T47D (cell line): ENCODE results near the gene FAAH2.
A peak's percentile ranks its signal among the peaks of the same experiment; 100 is the strongest.
"Not testable (repeated sequence)": the region's sequence is repeated elsewhere in the genome, so short reads cannot be mapped to it uniquely, and the experiment has no call there.

Experiments
- DNase-seq, 2 experiments: peaks; one replicate each; pipeline versions ENCODE4 v3.0.0 to v3.0.0-alpha.2; 2011 to 2012; ENCODE audit warnings: low read depth in 1 of 2, low spot score in 1 of 2
- JUND ChIP-seq: IDR thresholded peaks from 2 replicates; pipeline ENCODE4 v1.6.1; 2012; ENCODE audit warnings: low read depth
- in situ Hi-C: cut with HindIII; loops from 2 replicates; pipeline ENCODE4 v1.10.0; 2016; ENCODE audit warnings: low sequenced_read_pairs, low pct_unique_long_range_greater_than_20kb

FAAH2 gene

GRCh38 chrX:57313583-57314215 is 27.2 kb downstream of the FAAH2 start:
- no peak for TF ChIP-seq JUND
- DNase-seq = no peak
- in situ Hi-C loops = no loop called here

GRCh38 chrX:57329008-57329407 is 42.5 kb downstream of the FAAH2 start:
- in situ Hi-C loops = no loop called here
- TF ChIP-seq JUND = no peak
- no peak for DNase-seq

GRCh38 chrX:57335790-57336189 is 49.3 kb downstream of the FAAH2 start:
- peak in 1 of 2 experiments; percentile 1 for DNase-seq
- in situ Hi-C loops = not testable (repeated sequence)

- TF ChIP-seq JUND = no peak
- in situ Hi-C loops = no loop called here
- no peak for DNase-seq
These were observed 67.1 kb downstream of the FAAH2 start for GRCh38 chrX:57353472-57354132.

GRCh38 chrX:57364145-57364544 is 77.6 kb downstream of the FAAH2 start:
- in situ Hi-C loops = no loop called here
- TF ChIP-seq JUND = no peak
- no peak for DNase-seq

- no peak for DNase-seq
- in situ Hi-C loops = no loop called here
- TF ChIP-seq JUND = no peak
These were observed 79.9 kb downstream of the FAAH2 start for GRCh38 chrX:57366430-57366829.

GRCh38 chrX:57367649-57368048 is 81.1 kb downstream of the FAAH2 start:
- in situ Hi-C loops = no loop called here
- TF ChIP-seq JUND = no peak
- DNase-seq = no peak

- no peak for TF ChIP-seq JUND
- DNase-seq = no peak
- in situ Hi-C loops = no loop called here
These were observed 81.7 kb downstream of the FAAH2 start for GRCh38 chrX:57368158-57368557.

GRCh38 chrX:57379296-57379695 is 92.8 kb downstream of the FAAH2 start:
- TF ChIP-seq JUND = no peak
- no peak for DNase-seq
- in situ Hi-C loops = no loop called here

GRCh38 chrX:57380026-57380796 is 93.7 kb downstream of the FAAH2 start:
- in situ Hi-C loops = no loop called here
- no peak for DNase-seq
- no peak for TF ChIP-seq JUND

- DNase-seq, in situ Hi-C loops: not testable (repeated sequence)
These were observed 107.7 kb downstream of the FAAH2 start for GRCh38 chrX:57394162-57394561.

- in situ Hi-C loops, DNase-seq: not testable (repeated sequence)
These were observed 116.7 kb downstream of the FAAH2 start for GRCh38 chrX:57403191-57403590.

- TF ChIP-seq JUND = no peak
- in situ Hi-C loops = no loop called here
- no peak for DNase-seq
These were observed 119.6 kb downstream of the FAAH2 start for GRCh38 chrX:57406149-57406548.
